Rectal smooth muscle tissue (tissue), 1 donor: Measurements from ENCODE around the gene OTOF.

Experiments
- H3K27ac ChIP-seq: one replicate; pipeline ENCODE4 v1.7.0; 2013; ENCODE audit warnings: low read depth, low read length, inconsistent platforms
- H3K27me3 ChIP-seq: one replicate; pipeline ENCODE4 v1.7.0; 2013; ENCODE audit warnings: low read length; ENCODE audit not compliant: control insufficient read depth, insufficient read depth
- H3K36me3 ChIP-seq: one replicate; pipeline ENCODE4 v1.7.0; 2013; ENCODE audit warnings: low read length; ENCODE audit not compliant: control insufficient read depth, insufficient read depth
- H3K4me1 ChIP-seq: one replicate; pipeline ENCODE4 v1.7.0; 2013; ENCODE audit warnings: low read length; ENCODE audit not compliant: control insufficient read depth, insufficient read depth
- H3K4me3 ChIP-seq: one replicate; pipeline ENCODE4 v1.7.0; 2013; ENCODE audit warnings: low read length
- H3K9ac ChIP-seq: one replicate; pipeline ENCODE4 v1.7.0; 2013; ENCODE audit warnings: low read length

The OTOF gene

GRCh38 chr2:26483957-26484565 is 6.1 kb upstream of the OTOF start:
- no peak overlapping the region for H3K4me3 ChIP-seq
- H3K27ac ChIP-seq: no peak overlapping the region
- H3K36me3 ChIP-seq: no peaks in the 10 kb centered on the region
- no peaks in the 10 kb centered on the region for H3K27me3 ChIP-seq
- no peaks in the 10 kb centered on the region for H3K4me1 ChIP-seq
- H3K9ac ChIP-seq: no peak overlapping the region

- Histone ChIP-seq H3K4me3 (no peak overlapping the region), H3K4me1 (no peaks in the 10 kb centered on the region), H3K27me3 (no peaks in the 10 kb centered on the region), H3K36me3 (no peaks in the 10 kb centered on the region), H3K27ac (no peak overlapping the region), H3K9ac (no peak overlapping the region)
Measured at GRCh38 chr2:26483516-26483915, 5.6 kb upstream of the OTOF start.

GRCh38 chr2:26483027-26483326 is 5.1 kb upstream of the OTOF start:
- Histone ChIP-seq H3K9ac (no peak overlapping the region), H3K27me3 (no peaks in the 10 kb centered on the region), H3K4me1 (no peaks in the 10 kb centered on the region), H3K27ac (no peak overlapping the region), H3K4me3 (no peak overlapping the region), H3K36me3 (no peaks in the 10 kb centered on the region)

GRCh38 chr2:26482211-26483026 is 4.5 kb upstream of the OTOF start:
- no peaks in the 10 kb centered on the region for H3K27me3 ChIP-seq
- H3K27ac ChIP-seq: no peak overlapping the region
- no peaks in the 10 kb centered on the region for H3K4me1 ChIP-seq

GRCh38 chr2:26481706-26482105 is 3.8 kb upstream of the OTOF start:
- Histone ChIP-seq H3K9ac (no peak overlapping the region), H3K4me3 (no peak overlapping the region), H3K4me1 (no peaks in the 10 kb centered on the region), H3K27me3 (no peaks in the 10 kb centered on the region), H3K27ac (no peak overlapping the region), H3K36me3 (no peaks in the 10 kb centered on the region)

More at GRCh38 chr2:26482211-26483026, 4.5 kb upstream of the OTOF start:
- no peak overlapping the region for H3K9ac ChIP-seq
- H3K36me3 ChIP-seq: no peaks in the 10 kb centered on the region
- no peak overlapping the region for H3K4me3 ChIP-seq

- Histone ChIP-seq H3K36me3 (no peaks in the 10 kb centered on the region), H3K27me3 (no peaks in the 10 kb centered on the region), H3K9ac (no peak overlapping the region), H3K4me1 (no peaks in the 10 kb centered on the region), H3K4me3 (no peak overlapping the region), H3K27ac (no peak overlapping the region)
Measured at GRCh38 chr2:26480566-26481423, 2.9 kb upstream of the OTOF start.

- H3K36me3 ChIP-seq: no peaks in the 10 kb centered on the region
- no peak overlapping the region for H3K9ac ChIP-seq
- H3K4me1 ChIP-seq: no peaks in the 10 kb centered on the region
- no peak overlapping the region for H3K27ac ChIP-seq
- H3K4me3 ChIP-seq: no peak overlapping the region
- no peaks in the 10 kb centered on the region for H3K27me3 ChIP-seq
Measured at GRCh38 chr2:26479789-26480565, 2.1 kb upstream of the OTOF start.

- no peaks in the 10 kb centered on the region for H3K27me3 ChIP-seq
- no peak overlapping the region for H3K27ac ChIP-seq
- no peak overlapping the region for H3K4me3 ChIP-seq
- no peaks in the 10 kb centered on the region for H3K4me1 ChIP-seq
- no peak overlapping the region for H3K9ac ChIP-seq
- no peaks in the 10 kb centered on the region for H3K36me3 ChIP-seq
Measured at GRCh38 chr2:26479131-26479788, 1.3 kb upstream of the OTOF start.

- H3K4me1 ChIP-seq: no peaks in the 10 kb centered on the region
- no peak overlapping the region for H3K9ac ChIP-seq
- no peak overlapping the region for H3K27ac ChIP-seq
- H3K4me3 ChIP-seq: no peak overlapping the region
- no peaks in the 10 kb centered on the region for H3K36me3 ChIP-seq
- H3K27me3 ChIP-seq: no peaks in the 10 kb centered on the region
Measured at GRCh38 chr2:26478366-26478765, 442 bp upstream of the OTOF start.

GRCh38 chr2:26477126-26477910 is 606 bp downstream of the OTOF start:
- Histone ChIP-seq H3K27ac (no peak overlapping the region), H3K4me3 (no peak overlapping the region), H3K9ac (no peak overlapping the region), H3K27me3 (no peaks in the 10 kb centered on the region), H3K36me3 (no peaks in the 10 kb centered on the region), H3K4me1 (no peaks in the 10 kb centered on the region)

GRCh38 chr2:26475832-26476501 is 2.0 kb downstream of the OTOF start:
- no peak overlapping the region for H3K4me3 ChIP-seq

More at GRCh38 chr2:26475832-26476501, 2.0 kb downstream of the OTOF start:
- Histone ChIP-seq H3K36me3 (no peaks in the 10 kb centered on the region), H3K27ac (no peak overlapping the region), H3K9ac (no peak overlapping the region), H3K27me3 (no peaks in the 10 kb centered on the region), H3K4me1 (no peaks in the 10 kb centered on the region)
